ENCODE measurements around the gene KPNA6.

Gene KPNA6

DNA sequence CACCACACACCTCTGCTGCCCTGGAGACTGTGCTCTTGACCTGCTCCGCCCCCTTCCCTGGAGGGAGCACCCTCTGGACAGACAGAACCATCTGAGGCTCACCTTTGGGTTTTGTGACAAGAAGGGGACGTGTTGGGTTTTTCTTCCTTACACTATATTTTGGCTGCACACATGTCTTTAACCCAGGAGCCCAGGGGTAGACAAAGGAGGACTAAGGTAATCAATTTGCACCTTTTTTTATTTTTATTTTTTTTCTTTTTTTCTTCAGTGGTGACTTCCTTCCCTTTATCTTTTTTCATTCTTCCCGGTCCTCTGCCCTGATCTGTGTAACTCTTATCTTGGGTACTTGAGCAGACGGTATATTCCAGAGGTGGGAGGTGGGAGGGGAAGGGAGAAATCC is 63.1 kb downstream of the KPNA6 start:
- Histone ChIP-seq H3K27me3 (ENCODE audit: control insufficient read depth in 1 of 2, insufficient read depth in 2 of 2, low read length in 2 of 2) (no peaks in the 10 kb centered on the region), H3K9me3 (ENCODE audit: control insufficient read depth in 1 of 2, low read length in 2 of 2) (no peaks in the 10 kb centered on the region), H3K27ac (ENCODE audit: low read depth, low read length) (no peak overlapping the region), H3K4me1 (ENCODE audit: control insufficient read depth in 1 of 2, insufficient read depth in 2 of 2, low read length in 2 of 2) (no peaks in the 10 kb centered on the region), H3K36me3 (ENCODE audit: control insufficient read depth in 1 of 2, insufficient read depth in 2 of 2, low read length in 2 of 2) (peaks cover 38 to 59% of the 10 kb centered on the region in 2 donors), H3K9ac (ENCODE audit: low read depth in 1 of 2, low read length in 2 of 2) (no peak overlapping the region), H3K4me3 (ENCODE audit: low read depth in 1 of 2, low read length in 2 of 2) (no peak overlapping the region)

DNA sequence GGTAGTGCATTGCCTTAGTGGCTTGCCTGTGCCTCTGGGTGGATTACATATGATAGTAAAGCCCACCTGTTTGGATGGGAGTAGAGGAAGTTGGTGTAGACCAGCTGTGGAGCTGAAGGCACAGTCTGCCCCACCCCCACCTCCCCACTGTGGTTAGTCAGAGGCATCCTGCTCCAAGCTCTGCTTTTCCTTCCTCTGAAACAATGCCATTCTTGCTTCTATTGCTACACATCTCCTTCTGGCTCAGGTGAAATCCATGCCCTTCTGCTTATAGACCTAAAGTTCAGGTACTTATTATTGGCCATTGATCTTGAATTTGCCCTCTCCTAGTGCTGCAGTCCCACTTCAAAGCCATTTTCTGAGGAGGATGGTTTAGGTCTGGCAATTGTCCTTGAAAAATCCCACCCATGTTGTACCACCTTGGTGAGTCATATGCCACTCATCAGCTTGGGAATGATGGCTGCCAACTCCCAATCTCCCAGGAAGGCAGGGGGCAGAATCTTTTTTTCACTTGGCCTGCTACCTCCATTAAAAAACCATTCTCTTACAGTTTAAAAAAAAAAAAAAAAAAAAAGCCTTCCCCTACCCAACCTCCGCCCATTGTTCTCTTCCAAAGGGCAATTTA is 64.9 kb downstream of the KPNA6 start:
- Histone ChIP-seq H3K27me3 (ENCODE audit: control insufficient read depth in 1 of 2, insufficient read depth in 2 of 2, low read length in 2 of 2) (no peaks in the 10 kb centered on the region), H3K4me3 (ENCODE audit: low read depth in 1 of 2, low read length in 2 of 2) (no peak overlapping the region), H3K36me3 (ENCODE audit: control insufficient read depth in 1 of 2, insufficient read depth in 2 of 2, low read length in 2 of 2) (peaks cover 29 to 45% of the 10 kb centered on the region in 2 donors), H3K4me1 (ENCODE audit: control insufficient read depth in 1 of 2, insufficient read depth in 2 of 2, low read length in 2 of 2) (no peaks in the 10 kb centered on the region), H3K27ac (ENCODE audit: low read depth, low read length) (no peak overlapping the region), H3K9ac (ENCODE audit: low read depth in 1 of 2, low read length in 2 of 2) (no peak overlapping the region), H3K9me3 (ENCODE audit: control insufficient read depth in 1 of 2, low read length in 2 of 2) (no peaks in the 10 kb centered on the region)

DNA sequence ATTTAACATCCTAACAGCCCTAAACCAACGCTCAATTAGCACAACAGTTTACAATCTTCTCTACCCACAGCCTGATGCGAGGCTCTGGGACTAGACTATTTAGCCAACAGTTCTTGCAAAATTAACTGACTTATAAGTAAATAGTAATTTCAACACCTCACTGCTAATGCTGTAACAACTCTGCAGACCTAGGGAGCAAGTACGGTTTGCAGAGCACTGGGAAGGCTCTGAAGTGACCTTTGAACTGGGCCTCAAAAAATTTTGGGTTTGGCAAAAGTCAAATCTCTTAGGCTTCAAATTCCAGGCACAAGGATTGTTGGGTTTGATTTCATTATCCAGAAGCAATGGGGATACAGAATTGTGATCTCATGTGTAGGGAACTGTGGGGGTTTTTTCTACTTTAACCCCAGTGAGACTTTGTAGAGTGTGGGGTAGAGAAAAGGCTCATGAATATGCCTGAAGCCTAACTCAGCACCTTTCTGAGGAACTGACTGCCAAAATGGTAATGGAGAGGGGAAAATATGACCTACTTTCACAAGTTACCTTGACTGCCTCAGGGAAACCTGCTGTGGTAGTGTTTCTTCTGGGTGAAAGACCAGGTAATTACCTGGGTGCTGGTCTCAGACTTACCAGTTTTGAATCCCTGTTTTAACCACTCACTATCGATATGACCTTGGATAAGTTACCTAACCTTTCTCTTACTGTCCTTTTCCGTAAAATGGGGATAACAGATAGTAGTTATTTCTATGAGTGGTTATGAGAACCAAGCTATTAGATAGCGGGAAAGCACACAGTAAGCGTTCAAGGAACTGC is 70.7 kb downstream of the KPNA6 start:
- peak overlapping the region; percentile 67 to 89 for H3K9ac ChIP-seq (ENCODE audit: low read depth in 1 of 2, low read length in 2 of 2)
- peaks cover 0 to 5% of the 10 kb centered on the region in 2 donors for H3K36me3 ChIP-seq (ENCODE audit: control insufficient read depth in 1 of 2, insufficient read depth in 2 of 2, low read length in 2 of 2)
- H3K4me3 ChIP-seq (ENCODE audit: low read depth in 1 of 2, low read length in 2 of 2): peak overlapping the region; percentile 73 to 78
- peaks cover 24 to 26% of the 10 kb centered on the region in 2 donors for H3K4me1 ChIP-seq (ENCODE audit: control insufficient read depth in 1 of 2, insufficient read depth in 2 of 2, low read length in 2 of 2)
- peak overlapping the region; percentile 92 for H3K27ac ChIP-seq (ENCODE audit: low read depth, low read length)
- no peaks in the 10 kb centered on the region for H3K9me3 ChIP-seq (ENCODE audit: control insufficient read depth in 1 of 2, low read length in 2 of 2)
- H3K27me3 ChIP-seq (ENCODE audit: control insufficient read depth in 1 of 2, insufficient read depth in 2 of 2, low read length in 2 of 2): no peaks in the 10 kb centered on the region

DNA sequence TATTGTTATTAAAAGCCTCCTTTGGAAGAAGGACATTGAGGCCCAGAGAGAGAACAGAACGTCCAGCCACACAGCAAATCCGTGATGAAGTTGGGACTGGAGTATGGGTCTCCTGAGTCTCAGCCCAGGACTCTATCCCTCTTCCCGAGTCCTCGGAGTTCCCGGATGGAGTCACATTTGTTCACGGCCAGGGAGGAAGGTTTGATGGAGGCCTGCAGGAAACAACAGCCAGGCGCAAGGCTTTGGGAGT is 71.3 kb downstream of the KPNA6 start:
- H3K9me3 ChIP-seq (ENCODE audit: control insufficient read depth in 1 of 2, low read length in 2 of 2): no peaks in the 10 kb centered on the region
- peaks cover 24 to 26% of the 10 kb centered on the region in 2 donors for H3K4me1 ChIP-seq (ENCODE audit: control insufficient read depth in 1 of 2, insufficient read depth in 2 of 2, low read length in 2 of 2)
- peak overlapping the region; percentile 92 for H3K27ac ChIP-seq (ENCODE audit: low read depth, low read length)
- no peaks in the 10 kb centered on the region for H3K27me3 ChIP-seq (ENCODE audit: control insufficient read depth in 1 of 2, insufficient read depth in 2 of 2, low read length in 2 of 2)
- H3K4me3 ChIP-seq (ENCODE audit: low read depth in 1 of 2, low read length in 2 of 2): peak overlapping the region; percentile 73 to 78
- H3K9ac ChIP-seq (ENCODE audit: low read depth in 1 of 2, low read length in 2 of 2): peak overlapping the region; percentile 67 to 89
- peaks cover 2 to 11% of the 10 kb centered on the region in 2 donors for H3K36me3 ChIP-seq (ENCODE audit: control insufficient read depth in 1 of 2, insufficient read depth in 2 of 2, low read length in 2 of 2)

DNA sequence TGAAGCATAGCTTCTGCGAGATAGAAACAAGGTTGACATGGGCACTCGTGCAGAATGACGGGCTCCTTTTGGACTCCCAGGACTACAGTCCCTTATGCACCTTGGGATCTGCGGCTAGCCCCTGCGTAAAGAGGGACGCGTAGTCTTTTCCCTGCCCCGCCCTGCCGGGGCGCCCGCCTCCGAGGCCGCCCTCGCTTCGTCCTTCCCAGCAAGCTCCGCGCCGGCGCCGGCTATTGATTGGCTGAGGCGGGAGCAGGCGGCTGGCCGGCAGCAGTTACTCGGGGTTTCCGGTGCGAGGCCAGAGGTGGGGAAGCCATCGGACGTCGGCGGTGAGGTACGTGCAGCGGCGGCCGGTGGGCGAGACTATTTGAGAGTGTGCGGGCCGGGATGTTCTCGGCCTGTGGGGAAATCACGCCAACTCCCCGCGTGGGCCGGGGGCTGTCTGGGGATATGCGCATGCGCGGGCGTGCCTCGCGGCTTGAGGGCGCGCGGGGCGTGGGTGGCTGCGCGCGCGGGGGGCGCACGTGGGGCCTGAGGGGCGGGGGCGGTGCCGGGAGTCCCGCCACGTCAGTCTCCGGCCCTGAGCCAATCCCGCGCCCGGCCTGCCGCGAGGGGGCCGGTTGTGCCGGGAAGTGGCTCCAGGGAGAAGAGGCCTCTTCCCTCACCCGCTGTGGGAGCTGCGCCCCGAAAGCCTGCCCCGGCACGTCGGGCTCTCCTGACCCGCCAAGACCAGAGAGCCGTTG is 71.8 kb downstream of the KPNA6 start, which contains the start of gene TXLNA:
TXLNA (plus strand) TSS at position 233 of the 743 bp plus-strand sequence. CDS start 671 bp downstream, outside the sequence.
- Histone ChIP-seq H3K4me1 (ENCODE audit: control insufficient read depth in 1 of 2, insufficient read depth in 2 of 2, low read length in 2 of 2) (peaks cover 24 to 26% of the 10 kb centered on the region in 2 donors), H3K27ac (ENCODE audit: low read depth, low read length) (peak within 1 kb of the TSS; percentile 92), H3K9me3 (ENCODE audit: control insufficient read depth in 1 of 2, low read length in 2 of 2) (no peaks in the 10 kb centered on the region), H3K9ac (ENCODE audit: low read depth in 1 of 2, low read length in 2 of 2) (peak within 1 kb of the TSS; percentile 83 to 89), H3K27me3 (ENCODE audit: control insufficient read depth in 1 of 2, insufficient read depth in 2 of 2, low read length in 2 of 2) (no peaks in the 10 kb centered on the region), H3K4me3 (ENCODE audit: low read depth in 1 of 2, low read length in 2 of 2) (peak within 1 kb of the TSS; percentile 73 to 78), H3K36me3 (ENCODE audit: control insufficient read depth in 1 of 2, insufficient read depth in 2 of 2, low read length in 2 of 2) (peaks cover 7 to 15% of the 10 kb centered on the region in 2 donors)

DNA sequence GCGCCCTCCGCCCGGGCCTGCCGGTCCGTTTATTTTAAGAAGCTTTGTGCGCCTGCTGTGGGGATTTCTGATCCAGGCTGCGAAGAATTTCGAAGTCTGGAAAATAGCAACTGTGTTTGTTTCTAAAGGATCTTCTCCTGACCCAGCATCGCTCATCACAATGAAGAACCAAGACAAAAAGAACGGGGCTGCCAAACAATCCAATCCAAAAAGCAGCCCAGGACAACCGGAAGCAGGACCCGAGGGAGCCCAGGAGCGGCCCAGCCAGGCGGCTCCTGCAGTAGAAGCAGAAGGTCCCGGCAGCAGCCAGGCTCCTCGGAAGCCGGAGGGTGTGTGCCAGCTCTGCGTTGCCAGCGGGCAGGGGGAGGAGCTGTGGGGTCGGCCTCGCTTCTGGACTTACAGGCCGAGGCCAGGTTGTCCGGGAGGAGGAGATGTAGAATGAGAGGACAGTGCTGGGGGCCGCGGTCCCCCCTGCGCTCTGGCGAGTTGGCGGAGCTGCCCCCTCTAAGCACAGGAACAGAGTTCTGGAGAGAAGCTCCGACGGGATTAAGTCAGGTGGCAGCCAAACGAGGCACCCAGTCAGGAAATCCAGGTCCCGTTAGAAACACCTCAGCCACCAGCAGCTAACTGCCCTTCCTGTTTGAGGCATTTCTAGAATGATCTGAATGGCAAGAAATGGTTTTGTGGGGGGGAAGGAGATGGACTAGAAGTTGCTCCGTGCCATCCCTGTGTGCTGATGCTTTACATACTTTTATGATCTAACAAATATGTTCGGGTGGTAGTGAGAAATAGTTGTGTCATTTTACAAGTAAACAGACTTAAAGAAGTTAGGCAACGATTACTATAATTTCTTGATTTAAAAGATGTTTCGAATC is 72.6 kb downstream of the KPNA6 start:
- peak overlapping the region; percentile 73 to 78 for H3K4me3 ChIP-seq (ENCODE audit: low read depth in 1 of 2, low read length in 2 of 2)
- H3K27me3 ChIP-seq (ENCODE audit: control insufficient read depth in 1 of 2, insufficient read depth in 2 of 2, low read length in 2 of 2): no peaks in the 10 kb centered on the region
- H3K36me3 ChIP-seq (ENCODE audit: control insufficient read depth in 1 of 2, insufficient read depth in 2 of 2, low read length in 2 of 2): peaks cover 12 to 21% of the 10 kb centered on the region in 2 donors
- peak overlapping the region; percentile 92 for H3K27ac ChIP-seq (ENCODE audit: low read depth, low read length)
- peak overlapping the region; percentile 79 to 83 for H3K9ac ChIP-seq (ENCODE audit: low read depth in 1 of 2, low read length in 2 of 2)
- H3K9me3 ChIP-seq (ENCODE audit: control insufficient read depth in 1 of 2, low read length in 2 of 2): no peaks in the 10 kb centered on the region
- H3K4me1 ChIP-seq (ENCODE audit: control insufficient read depth in 1 of 2, insufficient read depth in 2 of 2, low read length in 2 of 2): peaks cover 24 to 26% of the 10 kb centered on the region in 2 donors

DNA sequence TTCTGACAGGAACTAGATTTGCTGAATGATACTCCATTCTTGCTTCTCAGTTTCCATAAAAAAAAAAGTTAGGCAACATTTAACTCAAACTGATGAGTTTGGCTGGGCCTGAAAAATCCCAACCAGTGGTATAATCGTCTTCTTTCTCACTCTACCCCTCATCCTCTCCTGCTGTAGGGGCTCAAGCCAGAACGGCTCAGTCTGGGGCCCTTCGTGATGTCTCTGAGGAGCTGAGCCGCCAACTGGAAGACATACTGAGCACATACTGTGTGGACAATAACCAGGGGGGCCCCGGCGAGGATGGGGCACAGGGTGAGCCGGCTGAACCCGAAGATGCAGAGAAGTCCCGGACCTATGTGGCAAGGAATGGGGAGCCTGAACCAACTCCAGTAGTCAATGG is 73.2 kb downstream of the KPNA6 start:
- H3K9ac ChIP-seq (ENCODE audit: low read depth in 1 of 2, low read length in 2 of 2): peak overlapping the region; percentile 79 to 83
- H3K4me3 ChIP-seq (ENCODE audit: low read depth in 1 of 2, low read length in 2 of 2): peak overlapping the region; percentile 73 to 78
- no peaks in the 10 kb centered on the region for H3K27me3 ChIP-seq (ENCODE audit: control insufficient read depth in 1 of 2, insufficient read depth in 2 of 2, low read length in 2 of 2)
- peaks cover 14 to 23% of the 10 kb centered on the region in 2 donors for H3K36me3 ChIP-seq (ENCODE audit: control insufficient read depth in 1 of 2, insufficient read depth in 2 of 2, low read length in 2 of 2)
- H3K9me3 ChIP-seq (ENCODE audit: control insufficient read depth in 1 of 2, low read length in 2 of 2): no peaks in the 10 kb centered on the region
- H3K4me1 ChIP-seq (ENCODE audit: control insufficient read depth in 1 of 2, insufficient read depth in 2 of 2, low read length in 2 of 2): peaks cover 24 to 26% of the 10 kb centered on the region in 2 donors
- no peak overlapping the region for H3K27ac ChIP-seq (ENCODE audit: low read depth, low read length)

DNA sequence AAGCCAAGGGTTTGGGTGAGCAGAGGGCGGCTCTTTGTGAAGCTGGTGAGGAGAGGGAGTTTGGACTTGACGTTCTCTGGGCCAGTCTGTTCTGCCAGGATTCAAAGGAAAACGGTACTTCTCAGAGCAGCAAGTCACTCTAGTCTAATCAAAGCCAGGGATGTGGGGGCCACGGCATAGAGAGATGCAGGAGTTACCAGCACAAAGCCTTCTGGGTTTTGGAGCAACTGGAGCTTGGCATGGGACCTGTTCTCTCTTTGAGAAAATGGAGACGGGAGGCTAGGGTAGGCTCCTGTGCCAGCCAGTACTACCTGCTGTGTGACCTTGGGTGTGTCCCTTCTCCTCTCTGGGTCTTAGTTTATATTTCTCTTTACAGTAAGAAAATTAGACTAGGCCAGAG is 73.7 kb downstream of the KPNA6 start:
- peaks cover 24 to 26% of the 10 kb centered on the region in 2 donors for H3K4me1 ChIP-seq (ENCODE audit: control insufficient read depth in 1 of 2, insufficient read depth in 2 of 2, low read length in 2 of 2)
- H3K9ac ChIP-seq (ENCODE audit: low read depth in 1 of 2, low read length in 2 of 2): peak overlapping the region; percentile 79 to 83
- peak overlapping the region in 1 of 2 donors; percentile 73 for H3K4me3 ChIP-seq (ENCODE audit: low read depth in 1 of 2, low read length in 2 of 2)
- no peaks in the 10 kb centered on the region for H3K9me3 ChIP-seq (ENCODE audit: control insufficient read depth in 1 of 2, low read length in 2 of 2)
- H3K27ac ChIP-seq (ENCODE audit: low read depth, low read length): no peak overlapping the region
- H3K27me3 ChIP-seq (ENCODE audit: control insufficient read depth in 1 of 2, insufficient read depth in 2 of 2, low read length in 2 of 2): no peaks in the 10 kb centered on the region
- H3K36me3 ChIP-seq (ENCODE audit: control insufficient read depth in 1 of 2, insufficient read depth in 2 of 2, low read length in 2 of 2): peaks cover 18 to 28% of the 10 kb centered on the region in 2 donors

DNA sequence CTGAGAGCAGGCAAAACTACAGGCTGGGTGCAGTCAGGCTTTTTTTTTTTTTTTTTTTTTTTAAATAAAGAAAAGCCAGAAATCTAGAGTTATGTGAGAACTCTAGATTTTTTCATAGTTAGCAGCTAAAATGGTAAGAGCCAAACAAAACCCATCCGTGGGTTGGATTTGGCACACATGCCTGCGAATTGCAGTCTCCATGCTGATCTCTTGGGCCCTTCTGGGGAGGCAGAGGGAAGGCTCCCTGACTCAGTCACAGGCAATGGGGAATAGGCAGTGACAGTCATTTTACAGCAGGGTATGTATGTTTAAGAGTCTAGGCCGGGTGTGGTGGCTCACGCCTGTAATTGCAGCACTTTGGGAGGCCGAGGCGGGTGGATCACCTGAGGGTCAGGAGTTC is 74.2 kb downstream of the KPNA6 start:
- Histone ChIP-seq H3K4me3 (ENCODE audit: low read depth in 1 of 2, low read length in 2 of 2) (no peak overlapping the region), H3K36me3 (ENCODE audit: control insufficient read depth in 1 of 2, insufficient read depth in 2 of 2, low read length in 2 of 2) (peaks cover 18 to 32% of the 10 kb centered on the region in 2 donors), H3K9ac (ENCODE audit: low read depth in 1 of 2, low read length in 2 of 2) (no peak overlapping the region), H3K27me3 (ENCODE audit: control insufficient read depth in 1 of 2, insufficient read depth in 2 of 2, low read length in 2 of 2) (no peaks in the 10 kb centered on the region), H3K27ac (ENCODE audit: low read depth, low read length) (no peak overlapping the region), H3K9me3 (ENCODE audit: control insufficient read depth in 1 of 2, low read length in 2 of 2) (no peaks in the 10 kb centered on the region), H3K4me1 (ENCODE audit: control insufficient read depth in 1 of 2, insufficient read depth in 2 of 2, low read length in 2 of 2) (peaks cover 24 to 26% of the 10 kb centered on the region in 2 donors)

Data from duodenal mucosa (tissue), 2 donors.